Ishikawa (cell line): ENCODE measurements around the gene GOLT1A.

Experiments
- CEBPB ChIP-seq: IDR thresholded peaks from 2 replicates; pipeline ENCODE4 v1.6.1; 2012
- CREB1 ChIP-seq: IDR thresholded peaks from 2 replicates; pipeline ENCODE4 v1.6.1; 2012; ENCODE audit warnings: low read depth
- EGR1 ChIP-seq: IDR thresholded peaks from 2 replicates; pipeline ENCODE4 v1.6.1; 2012
- EP300 ChIP-seq: IDR thresholded peaks from 2 replicates; pipeline ENCODE4 v1.6.1; 2012; ENCODE audit warnings: borderline replicate concordance
- FOXM1 ChIP-seq: IDR thresholded peaks from 2 replicates; pipeline ENCODE4 v1.6.1; 2012; ENCODE audit warnings: low read depth, borderline replicate concordance
- NFIC ChIP-seq: IDR thresholded peaks from 2 replicates; pipeline ENCODE4 v1.6.1; 2012
- RAD21 ChIP-seq: IDR thresholded peaks from 2 replicates; pipeline ENCODE4 v1.6.1; 2012; ENCODE audit warnings: low read depth
- TAF1 ChIP-seq: IDR thresholded peaks from 2 replicates; pipeline ENCODE4 v1.6.1; 2012; ENCODE audit warnings: low read depth, mild to moderate bottlenecking
- TCF12 ChIP-seq: IDR thresholded peaks from 2 replicates; pipeline ENCODE4 v1.6.1; 2012; ENCODE audit warnings: low read depth
- YY1 ChIP-seq: IDR thresholded peaks from 2 replicates; pipeline ENCODE4 v1.6.1; 2012; ENCODE audit warnings: low read depth
- ZBTB7A ChIP-seq: IDR thresholded peaks from 2 replicates; pipeline ENCODE4 v1.6.1; 2012; ENCODE audit warnings: low read depth
- TF ChIP-seq, protein P1 (sequence below): IDR thresholded peaks from 2 replicates; pipeline ENCODE4 v1.6.1; 2012
- TF ChIP-seq, protein P2 (sequence below): IDR thresholded peaks from 2 replicates; pipeline ENCODE4 v1.6.1; 2012; ENCODE audit warnings: low read depth, mild to moderate bottlenecking
- TF ChIP-seq, protein P3 (sequence below): IDR thresholded peaks from 2 replicates; pipeline ENCODE4 v1.6.1; 2012

DNA sequence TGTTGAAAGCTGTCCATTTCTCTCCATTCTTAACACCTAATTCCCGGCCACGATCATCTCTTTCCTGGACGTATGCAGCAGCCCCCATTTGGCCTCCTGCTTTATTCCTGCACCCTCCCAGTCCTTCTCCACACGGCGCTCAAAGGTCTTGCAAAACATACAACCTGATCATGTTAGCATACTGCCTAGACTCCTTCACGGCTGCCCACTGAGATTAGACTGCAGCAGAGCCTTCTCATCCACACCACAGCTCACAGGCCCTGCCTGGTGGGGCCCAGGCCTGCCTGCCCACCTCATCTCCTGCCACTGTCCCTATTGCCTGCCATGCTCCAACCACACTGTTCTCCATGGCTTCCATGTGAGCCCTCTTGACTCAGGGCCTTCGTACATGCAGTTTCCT lies 2.7 kb downstream of the GOLT1A start:
- TF ChIP-seq, protein P1, sequence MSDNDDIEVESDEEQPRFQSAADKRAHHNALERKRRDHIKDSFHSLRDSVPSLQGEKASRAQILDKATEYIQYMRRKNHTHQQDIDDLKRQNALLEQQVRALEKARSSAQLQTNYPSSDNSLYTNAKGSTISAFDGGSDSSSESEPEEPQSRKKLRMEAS: no peak
- TF ChIP-seq TCF12 (no peak), RAD21 (no peak), YY1 (no peak), EP300 (no peak), TAF1 (no peak), CEBPB (no peak), EGR1 (no peak), ZBTB7A (no peak), FOXM1 (no peak), CREB1 (no peak), NFIC (no peak)
- TF ChIP-seq, protein P2, sequence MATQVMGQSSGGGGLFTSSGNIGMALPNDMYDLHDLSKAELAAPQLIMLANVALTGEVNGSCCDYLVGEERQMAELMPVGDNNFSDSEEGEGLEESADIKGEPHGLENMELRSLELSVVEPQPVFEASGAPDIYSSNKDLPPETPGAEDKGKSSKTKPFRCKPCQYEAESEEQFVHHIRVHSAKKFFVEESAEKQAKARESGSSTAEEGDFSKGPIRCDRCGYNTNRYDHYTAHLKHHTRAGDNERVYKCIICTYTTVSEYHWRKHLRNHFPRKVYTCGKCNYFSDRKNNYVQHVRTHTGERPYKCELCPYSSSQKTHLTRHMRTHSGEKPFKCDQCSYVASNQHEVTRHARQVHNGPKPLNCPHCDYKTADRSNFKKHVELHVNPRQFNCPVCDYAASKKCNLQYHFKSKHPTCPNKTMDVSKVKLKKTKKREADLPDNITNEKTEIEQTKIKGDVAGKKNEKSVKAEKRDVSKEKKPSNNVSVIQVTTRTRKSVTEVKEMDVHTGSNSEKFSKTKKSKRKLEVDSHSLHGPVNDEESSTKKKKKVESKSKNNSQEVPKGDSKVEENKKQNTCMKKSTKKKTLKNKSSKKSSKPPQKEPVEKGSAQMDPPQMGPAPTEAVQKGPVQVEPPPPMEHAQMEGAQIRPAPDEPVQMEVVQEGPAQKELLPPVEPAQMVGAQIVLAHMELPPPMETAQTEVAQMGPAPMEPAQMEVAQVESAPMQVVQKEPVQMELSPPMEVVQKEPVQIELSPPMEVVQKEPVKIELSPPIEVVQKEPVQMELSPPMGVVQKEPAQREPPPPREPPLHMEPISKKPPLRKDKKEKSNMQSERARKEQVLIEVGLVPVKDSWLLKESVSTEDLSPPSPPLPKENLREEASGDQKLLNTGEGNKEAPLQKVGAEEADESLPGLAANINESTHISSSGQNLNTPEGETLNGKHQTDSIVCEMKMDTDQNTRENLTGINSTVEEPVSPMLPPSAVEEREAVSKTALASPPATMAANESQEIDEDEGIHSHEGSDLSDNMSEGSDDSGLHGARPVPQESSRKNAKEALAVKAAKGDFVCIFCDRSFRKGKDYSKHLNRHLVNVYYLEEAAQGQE: no peak
- TF ChIP-seq, protein P3, sequence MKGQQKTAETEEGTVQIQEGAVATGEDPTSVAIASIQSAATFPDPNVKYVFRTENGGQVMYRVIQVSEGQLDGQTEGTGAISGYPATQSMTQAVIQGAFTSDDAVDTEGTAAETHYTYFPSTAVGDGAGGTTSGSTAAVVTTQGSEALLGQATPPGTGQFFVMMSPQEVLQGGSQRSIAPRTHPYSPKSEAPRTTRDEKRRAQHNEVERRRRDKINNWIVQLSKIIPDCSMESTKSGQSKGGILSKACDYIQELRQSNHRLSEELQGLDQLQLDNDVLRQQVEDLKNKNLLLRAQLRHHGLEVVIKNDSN: no peak
